ENCODE measurements around the gene HSF5.
"Not testable (repeated sequence)": the region's sequence is repeated elsewhere in the genome, so short reads cannot be mapped to it uniquely, and the experiment has no call there.

The HSF5 gene

GRCh38 chr17:58481798-58482197 lies 6.4 kb downstream of the HSF5 start:
- DNase-seq (ENCODE audit: low spot score) = not testable (repeated sequence)

- DNase-seq (ENCODE audit: low spot score) = no peak
Observed at GRCh38 chr17:58480090-58480489, 8.1 kb downstream of the HSF5 start.

GRCh38 chr17:58476812-58477211 lies 11.4 kb downstream of the HSF5 start:
- no peak for DNase-seq (ENCODE audit: low spot score)

- DNase-seq (ENCODE audit: low spot score) = no peak
Observed at GRCh38 chr17:58475985-58476384, 12.2 kb downstream of the HSF5 start.

DNA sequence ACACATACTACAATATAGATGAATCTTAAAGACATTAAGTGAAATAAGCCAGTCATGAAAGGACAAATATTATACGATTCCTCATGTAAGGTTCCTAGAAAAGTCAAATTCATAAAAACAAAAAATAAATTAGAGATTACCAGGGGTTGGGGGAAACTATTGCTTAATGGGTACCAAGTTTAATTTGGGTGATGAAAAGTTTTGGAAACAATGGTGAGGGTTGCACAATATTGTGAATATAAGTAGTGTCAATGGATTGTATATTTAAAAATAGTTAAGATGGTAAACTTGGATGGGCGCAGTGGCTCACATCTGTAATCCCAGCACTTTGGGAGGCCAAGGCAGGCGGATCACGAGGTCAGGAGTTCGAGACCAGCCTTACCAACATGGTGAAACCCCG lies 17.9 kb downstream of the HSF5 start:
- no peak for DNase-seq (ENCODE audit: low spot score)

- no peak for DNase-seq (ENCODE audit: low spot score)
Observed at GRCh38 chr17:58468944-58469343, 19.3 kb downstream of the HSF5 start.

DNA sequence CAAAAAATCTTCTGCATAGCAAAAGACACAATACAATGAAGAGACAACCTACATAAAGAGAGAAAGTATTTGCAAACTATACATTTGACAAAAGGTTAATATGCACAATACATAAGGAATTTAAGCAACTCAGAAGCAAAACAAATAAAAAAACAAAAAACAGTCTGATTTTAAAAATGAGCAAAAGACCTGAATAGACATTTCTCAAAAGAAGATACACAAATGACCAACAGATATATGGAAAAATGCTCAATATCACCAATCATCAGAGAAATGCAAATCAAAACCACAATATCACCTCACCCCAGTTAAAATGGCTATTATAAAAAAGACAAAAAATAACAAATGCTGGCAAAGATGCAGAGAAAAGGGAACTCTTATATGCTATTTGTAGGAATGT lies 32.7 kb downstream of the HSF5 start:
- DNase-seq (ENCODE audit: low spot score) = no peak

- no peak for DNase-seq (ENCODE audit: low spot score)
Observed at GRCh38 chr17:58452738-58453137, 35.5 kb downstream of the HSF5 start.

GRCh38 chr17:58447039-58447975 lies 40.9 kb downstream of the HSF5 start:
- DNase-seq (ENCODE audit: low spot score) = peak; percentile 54

- no peak for DNase-seq (ENCODE audit: low spot score)
Observed at GRCh38 chr17:58446086-58446485, 42.1 kb downstream of the HSF5 start.

DNA sequence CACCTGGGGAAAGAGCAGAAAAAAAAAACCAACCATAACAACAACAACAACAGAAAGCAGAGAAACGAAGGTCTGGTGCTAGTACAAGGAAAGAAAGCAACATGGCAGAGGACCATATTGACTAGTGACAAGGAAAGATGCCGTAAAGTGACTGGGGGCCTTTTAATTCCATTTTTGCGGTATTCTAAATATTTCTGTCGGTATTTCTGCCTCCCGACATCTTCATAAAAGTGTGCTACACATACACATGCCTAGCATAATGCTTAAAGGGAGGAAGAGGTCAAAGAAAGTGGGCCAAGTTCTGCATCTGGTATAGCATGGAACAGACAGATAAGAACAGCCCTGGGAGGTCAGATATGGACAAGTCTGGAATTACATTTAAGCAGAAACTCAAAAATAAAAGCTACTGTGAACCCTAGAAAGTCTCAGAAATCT lies 51.4 kb downstream of the HSF5 start:
- DNase-seq (ENCODE audit: low spot score) = no peak

GRCh38 chr17:58436245-58436644 lies 52.0 kb downstream of the HSF5 start:
- no peak for DNase-seq (ENCODE audit: low spot score)

DNA sequence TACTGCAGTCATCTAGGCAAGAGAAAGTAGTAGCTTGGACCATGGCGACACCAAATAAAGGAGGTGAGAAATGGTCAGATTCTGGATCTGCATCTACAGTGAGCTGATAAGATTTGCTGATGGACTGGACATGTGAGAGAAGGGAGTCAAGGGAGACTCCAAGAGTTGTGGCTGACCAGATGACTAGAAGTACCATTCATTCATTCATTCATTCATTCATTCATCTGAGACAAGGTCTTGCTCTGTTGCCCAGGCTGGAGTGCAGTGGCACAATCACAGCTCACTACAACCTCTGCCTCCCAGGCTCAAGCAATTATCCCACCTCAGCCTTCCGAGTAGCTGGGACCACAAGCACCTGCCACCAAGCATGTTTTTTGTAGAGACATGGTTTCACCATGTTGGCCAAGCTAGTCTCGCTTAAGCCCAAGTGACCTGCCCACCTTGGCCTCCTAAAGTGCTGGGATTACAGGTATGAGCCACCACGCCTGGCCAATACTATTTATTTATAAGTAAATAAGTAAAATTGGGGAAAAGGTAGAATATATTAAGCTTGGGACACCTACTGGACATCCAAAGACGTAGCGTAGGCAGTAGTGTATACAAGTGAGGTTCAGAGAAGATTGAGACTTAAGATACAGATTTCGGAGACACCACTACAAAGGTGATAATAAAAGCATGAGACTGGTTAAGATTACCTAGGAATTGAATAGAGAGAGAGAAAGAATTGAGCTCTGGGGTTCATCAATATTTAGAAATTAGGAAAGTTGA lies 55.2 kb downstream of the HSF5 start:
- DNase-seq (ENCODE audit: low spot score) = no peak

DNA sequence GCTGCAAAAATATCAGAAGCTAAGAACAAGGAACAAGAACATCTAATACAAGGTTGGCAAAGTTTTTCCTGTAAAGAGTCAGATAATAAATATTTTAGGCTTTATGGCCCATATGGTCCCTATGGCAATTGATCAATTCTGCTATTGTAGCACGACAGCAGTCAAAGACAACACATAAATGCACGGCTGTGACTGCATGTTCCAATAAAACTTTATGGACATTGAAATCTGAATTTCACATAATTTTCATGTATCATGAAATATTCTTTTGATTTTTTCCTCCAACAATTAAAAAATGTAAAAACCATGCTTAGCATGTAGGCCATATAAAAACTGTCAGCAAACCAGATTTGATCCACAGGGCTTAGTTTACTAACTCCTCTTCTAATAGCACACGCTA lies 60.4 kb downstream of the HSF5 start:
- no peak for DNase-seq (ENCODE audit: low spot score)

DNA sequence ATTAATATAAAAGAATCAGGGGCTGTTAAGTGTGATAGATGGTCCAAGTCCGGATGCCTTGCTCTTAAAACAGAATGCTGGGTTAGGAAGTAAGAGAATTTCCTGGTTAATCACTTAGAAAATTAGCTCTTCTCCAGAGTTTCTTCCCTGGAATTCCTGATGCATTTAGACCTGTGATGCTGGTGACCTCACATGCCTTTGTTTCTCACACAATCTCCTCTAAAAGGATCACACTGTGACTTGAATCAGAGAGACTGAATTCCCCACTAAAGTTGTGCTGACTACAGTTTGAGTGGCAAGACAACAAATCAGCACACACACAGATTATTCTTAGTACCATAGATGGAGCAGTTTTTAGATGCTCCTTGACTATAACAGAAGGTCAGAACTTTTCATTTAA lies 66.5 kb downstream of the HSF5 start:
- DNase-seq (ENCODE audit: low spot score) = no peak

DNA sequence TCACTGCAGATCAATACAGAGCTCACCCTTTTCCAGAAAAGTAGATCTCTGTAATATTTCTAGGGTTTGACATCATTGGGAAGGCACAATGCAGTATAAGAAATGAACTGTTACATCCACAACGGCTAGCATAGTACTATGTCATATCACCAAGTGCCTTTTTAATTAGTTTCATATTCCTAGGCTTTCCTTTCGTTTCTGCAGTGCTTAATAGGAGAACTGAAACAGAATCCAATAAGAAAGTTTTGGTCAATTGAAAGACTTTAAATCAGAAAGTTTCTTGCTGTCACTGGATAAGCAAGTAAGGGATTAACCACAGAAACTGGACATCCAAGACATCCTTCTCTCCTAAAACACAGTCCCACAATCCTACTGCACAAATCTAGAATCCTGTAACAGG lies 67.4 kb downstream of the HSF5 start:
- DNase-seq (ENCODE audit: low spot score) = no peak

GRCh38 chr17:58417300-58418092 lies 70.7 kb downstream of the HSF5 start, which contains the start of gene RNF43:
RNF43 (minus strand) TSS chr17:58417534; CDS start chr17:58415577, 1,957 bp downstream.
- peak; percentile 74 for DNase-seq (ENCODE audit: low spot score)

GRCh38 chr17:58416937-58417299 lies 71.3 kb downstream of the HSF5 start:
- no peak for DNase-seq (ENCODE audit: low spot score)

- DNase-seq (ENCODE audit: low spot score) = no peak
Observed at GRCh38 chr17:58416396-58416795, 71.8 kb downstream of the HSF5 start.

DNA sequence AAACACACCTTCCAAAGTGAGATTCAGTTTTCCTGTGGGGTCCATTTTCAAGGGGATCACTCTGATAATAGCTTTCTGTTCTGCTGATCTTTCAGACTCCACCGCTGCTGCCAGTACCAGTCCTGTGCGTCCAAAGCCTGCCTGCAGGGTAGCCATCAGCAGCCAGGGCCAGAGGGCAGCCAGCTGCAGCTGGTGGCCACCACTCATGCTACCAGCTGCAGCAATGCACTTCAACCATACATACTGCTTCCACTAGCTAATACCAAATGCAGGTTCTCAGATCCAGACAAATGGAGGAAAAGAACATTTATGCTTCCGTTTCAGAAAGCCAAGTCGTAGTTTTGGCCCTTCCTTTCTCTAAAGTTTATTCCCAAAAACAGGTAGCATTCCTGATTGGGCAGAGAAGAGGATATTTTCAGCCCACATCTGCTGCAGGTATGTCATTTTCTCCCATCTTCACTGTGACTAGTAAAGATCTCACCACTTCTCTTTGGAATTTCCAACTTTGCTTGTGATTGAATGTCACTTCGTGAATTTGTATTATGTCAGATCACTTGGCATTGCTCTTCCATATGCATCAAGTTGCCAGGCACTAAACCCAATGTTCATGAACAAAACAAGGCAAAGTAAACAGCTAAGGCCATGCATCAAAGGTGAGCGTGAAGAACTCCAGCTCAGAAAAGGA lies 72.7 kb downstream of the HSF5 start:
- DNase-seq (ENCODE audit: low spot score) = no peak

DNA sequence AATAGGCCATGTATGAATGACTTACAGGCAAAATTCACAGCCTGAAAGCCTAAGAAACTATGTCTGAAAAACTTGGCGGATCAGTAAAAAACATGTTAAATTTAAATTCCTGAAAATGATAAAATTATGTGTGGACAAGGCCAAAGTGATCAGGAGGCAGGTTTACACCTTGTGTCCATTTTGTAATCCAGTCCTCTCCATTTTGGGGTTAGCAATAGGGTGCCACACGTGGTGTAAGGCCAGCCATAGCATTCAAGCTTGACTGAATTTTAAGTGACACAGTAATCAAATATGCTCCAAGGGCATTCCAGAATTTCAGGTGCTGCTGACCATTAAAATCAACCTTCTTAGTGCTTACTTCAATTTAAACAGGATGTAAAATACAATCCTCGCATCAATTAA lies 73.6 kb downstream of the HSF5 start:
- no peak for DNase-seq (ENCODE audit: low spot score)

DNA sequence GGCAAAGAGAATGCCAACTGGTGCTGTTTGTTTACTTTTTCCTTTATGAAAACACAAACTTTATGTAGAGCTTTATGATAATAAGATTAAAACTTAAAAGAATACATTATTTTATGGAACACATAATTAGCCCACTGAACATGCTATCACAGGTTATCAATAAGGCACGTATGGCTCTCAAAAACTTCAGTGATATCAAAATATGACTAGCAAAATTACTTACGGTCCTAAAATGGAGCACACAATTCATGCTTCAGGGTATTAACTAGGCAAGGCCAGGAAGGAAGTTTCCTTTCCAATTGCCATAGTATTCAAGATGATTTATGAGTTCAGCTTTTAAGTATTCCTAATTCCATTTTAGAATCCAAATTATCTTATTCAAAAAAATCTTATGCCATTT lies 74.5 kb downstream of the HSF5 start:
- DNase-seq (ENCODE audit: low spot score) = no peak

Data from hepatic stellate cell (primary cell).